ENCODE measurements around the gene IL17D. TPM values are rescaled to one million over a fixed set of nuclear protein-coding genes. Genes with fewer than 3 reads are reported as not detected.

Gene IL17D
- total RNA-seq, 1 experiment from 2014 or later = 1.2 TPM

- peak; percentile 79 for DNase-seq
- no peaks in the 10 kb centered on the region for H3K9me3 ChIP-seq (ENCODE audit: control insufficient read depth, low read depth, low read length)
- no peak overlapping the region for H2BK15ac ChIP-seq (ENCODE audit: low read depth, low read length)
Measured at GRCh38 chr13:20711301-20712044, 8.0 kb downstream of the IL17D start.

More at GRCh38 chr13:20711301-20712044, 8.0 kb downstream of the IL17D start:
- peaks cover 25% of the 10 kb centered on the region for H3K27me3 Mint-ChIP-seq (ENCODE audit: low read depth)
- WGBS (ENCODE audit: extremely low coverage, insufficient read length, low lambda C conversion rate) = no CpG with 5 or more reads among the region's 13 CpGs
- Histone ChIP-seq H4K8ac (replicated peaks; ENCODE audit: insufficient read length, low read depth, low read length) (no peak overlapping the region), H2AFZ (ENCODE audit: low read length) (no peak overlapping the region), H4K5ac (ENCODE audit: insufficient read length, low read depth, low read length) (no peak overlapping the region), H3K4ac (ENCODE audit: low read depth, low read length) (no peak overlapping the region), H3K18ac (ENCODE audit: insufficient read length, low read depth, low read length) (no peak overlapping the region), H3K56ac (ENCODE audit: insufficient read length, low read depth, low read length) (no peak overlapping the region), H3K27ac (ENCODE audit: insufficient read length, low read depth, low read length) (no peak overlapping the region), H2BK20ac (ENCODE audit: low read depth, low read length, poor library complexity, severe bottlenecking) (no peak overlapping the region), H2BK12ac (ENCODE audit: insufficient read length, low read depth, low read length) (no peak overlapping the region), H3K79me2 (ENCODE audit: insufficient read depth, low read length) (no peaks in the 10 kb centered on the region), H3K79me1 (ENCODE audit: insufficient read depth, low read depth, low read length, poor library complexity, severe bottlenecking) (no peaks in the 10 kb centered on the region), H3K9ac (ENCODE audit: extremely low read depth, insufficient read length, low read length) (no peak overlapping the region), H2AK5ac (ENCODE audit: insufficient read length, low read length) (no peak overlapping the region), H3K14ac (ENCODE audit: insufficient read depth, low read length) (no peak overlapping the region), H3K27me3 (ENCODE audit: insufficient read depth, low read length) (no peaks in the 10 kb centered on the region), H3K4me1 (ENCODE audit: insufficient read depth, low read length) (no peaks in the 10 kb centered on the region), H3K23me2 (ENCODE audit: insufficient read length, low read depth, low read length, poor library complexity, severe bottlenecking) (no peaks in the 10 kb centered on the region), H2BK120ac (ENCODE audit: low read depth, low read length, poor library complexity, severe bottlenecking) (peak overlapping the region; percentile 12), H2BK5ac (ENCODE audit: insufficient read length, low read length) (no peak overlapping the region), H3T11ph (ENCODE audit: low read length) (no peak overlapping the region), H4K20me1 (ENCODE audit: control insufficient read depth, insufficient read depth, insufficient read length) (no peaks in the 10 kb centered on the region), H3K23ac (ENCODE audit: insufficient read length, low read depth, low read length) (no peak overlapping the region), H3K4me2 (ENCODE audit: insufficient read depth, insufficient read length, low read length) (no peak overlapping the region), H4K91ac (ENCODE audit: insufficient read length, low read depth, low read length) (no peak overlapping the region)
- no peak overlapping the region; a peak in 2 of 7 replicates for H3K27ac Mint-ChIP-seq
- peak; percentile 42 for TF ChIP-seq CTCF (conservative IDR thresholded peaks at IDR 0.05)
- H3K9me3 Mint-ChIP-seq = peaks cover 0 to 2% of the 10 kb centered on the region in 2 experiments; a peak in 1 of 5 replicates
- no peaks in the 10 kb centered on the region for H3K36me3 Mint-ChIP-seq (ENCODE audit: insufficient read depth in 1 of 3, low read depth in 3 of 3)
- peaks cover 21 to 24% of the 10 kb centered on the region in 2 experiments for H3K4me1 Mint-ChIP-seq
- H3K4me3 Mint-ChIP-seq = no peak overlapping the region

All from H9 (cell line).